Nucleus accumbens (tissue), 56 donors: ENCODE data around the gene SNTA1.
"Not testable (repeated sequence)": the region's sequence is repeated elsewhere in the genome, so short reads cannot be mapped to it uniquely, and the experiment has no call there.

Source experiments
- DNase-seq, 56 donors: peaks; one replicate each; lab custom pipeline; 2025; lab: John Stamatoyannopoulos, UW

The SNTA1 gene

GRCh38 chr20:33470457-33470856, 26.9 kb upstream of the SNTA1 start:
- no peak for DNase-seq

DNA sequence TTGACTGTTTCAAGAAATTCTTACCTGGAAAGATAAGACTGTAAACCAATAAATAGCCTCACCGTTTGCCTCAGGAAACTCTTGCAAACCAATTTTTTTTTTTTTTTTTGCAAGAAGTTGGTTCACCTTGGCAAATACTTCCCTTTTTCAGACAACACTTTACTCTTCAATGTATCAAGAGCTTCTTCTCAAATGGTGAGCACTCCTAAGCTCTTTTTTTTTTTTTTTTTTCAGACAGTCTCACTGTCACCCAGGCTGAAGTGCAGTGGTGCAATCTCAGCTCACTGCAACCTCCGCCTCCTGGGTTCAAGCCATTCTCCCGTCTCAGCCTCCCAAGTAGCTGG, 22.7 kb upstream of the SNTA1 start:
- DNase-seq = no peak

- DNase-seq = peak in 54 of 56 donors; percentile 29 to 95 (median 80)
These were observed 22.1 kb upstream of the SNTA1 start for GRCh38 chr20:33465481-33466302.

GRCh38 chr20:33464759-33465158, 21.2 kb upstream of the SNTA1 start:
- DNase-seq = not testable (repeated sequence)

DNA sequence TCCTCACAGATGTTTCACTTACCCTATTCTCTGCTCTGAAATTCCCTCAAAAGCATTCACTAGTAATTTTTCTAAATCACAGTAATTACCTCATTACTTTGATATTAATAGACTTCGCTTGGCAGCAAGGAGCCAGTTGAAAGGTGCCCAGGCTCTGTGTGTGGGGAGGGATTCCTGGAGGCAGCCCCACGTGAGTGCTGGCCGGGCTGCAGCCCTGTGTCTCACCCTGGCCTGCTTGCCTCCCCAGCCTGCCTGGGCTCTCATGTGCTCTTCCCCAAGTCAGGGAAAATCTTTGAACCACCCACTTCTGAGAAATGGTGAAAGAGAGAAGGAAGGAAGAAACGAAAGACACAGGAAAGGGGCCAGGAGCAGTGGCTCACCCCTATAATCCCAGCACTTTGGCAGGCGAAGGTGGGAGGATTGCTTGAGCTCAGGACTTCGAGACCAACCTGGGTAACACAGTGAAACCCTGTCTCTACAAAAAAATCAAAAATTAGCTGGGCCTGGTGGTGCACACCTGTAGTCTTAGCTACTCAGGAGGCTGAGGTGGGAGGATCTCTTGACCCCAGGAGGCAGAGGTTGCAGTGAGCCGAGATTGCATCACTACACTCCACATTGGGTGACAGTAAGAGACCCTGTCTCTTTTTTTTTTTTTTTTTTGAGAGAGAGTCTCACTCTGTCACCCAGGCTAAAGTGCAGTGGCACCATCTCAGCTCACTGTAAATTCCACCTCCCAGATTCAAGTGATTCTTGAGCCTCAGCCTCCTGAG, 20.0 kb upstream of the SNTA1 start:
- DNase-seq = peak in 9 of 56 donors; percentile 7 to 33 (median 15)

GRCh38 chr20:33460711-33461110, 17.1 kb upstream of the SNTA1 start:
- no peak for DNase-seq

DNA sequence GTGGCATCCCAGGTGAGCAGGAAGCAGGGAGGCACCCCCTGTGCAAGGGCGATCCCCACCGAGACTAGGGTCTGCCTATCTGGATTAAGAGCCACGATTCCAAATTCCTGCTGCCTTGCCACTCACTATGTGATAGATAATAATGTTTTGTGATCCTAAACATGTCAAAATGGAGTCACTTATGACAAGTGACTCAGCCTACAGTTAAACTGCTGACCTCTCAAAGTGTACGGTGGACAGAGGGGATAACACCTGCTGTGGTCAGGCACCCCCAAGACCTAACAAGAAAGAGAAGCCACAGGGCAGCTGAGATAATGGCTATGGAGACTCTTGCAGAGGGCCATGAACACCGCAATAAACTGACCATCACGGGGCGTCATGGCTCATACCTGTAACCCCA, 16.0 kb upstream of the SNTA1 start:
- DNase-seq = no peak

DNA sequence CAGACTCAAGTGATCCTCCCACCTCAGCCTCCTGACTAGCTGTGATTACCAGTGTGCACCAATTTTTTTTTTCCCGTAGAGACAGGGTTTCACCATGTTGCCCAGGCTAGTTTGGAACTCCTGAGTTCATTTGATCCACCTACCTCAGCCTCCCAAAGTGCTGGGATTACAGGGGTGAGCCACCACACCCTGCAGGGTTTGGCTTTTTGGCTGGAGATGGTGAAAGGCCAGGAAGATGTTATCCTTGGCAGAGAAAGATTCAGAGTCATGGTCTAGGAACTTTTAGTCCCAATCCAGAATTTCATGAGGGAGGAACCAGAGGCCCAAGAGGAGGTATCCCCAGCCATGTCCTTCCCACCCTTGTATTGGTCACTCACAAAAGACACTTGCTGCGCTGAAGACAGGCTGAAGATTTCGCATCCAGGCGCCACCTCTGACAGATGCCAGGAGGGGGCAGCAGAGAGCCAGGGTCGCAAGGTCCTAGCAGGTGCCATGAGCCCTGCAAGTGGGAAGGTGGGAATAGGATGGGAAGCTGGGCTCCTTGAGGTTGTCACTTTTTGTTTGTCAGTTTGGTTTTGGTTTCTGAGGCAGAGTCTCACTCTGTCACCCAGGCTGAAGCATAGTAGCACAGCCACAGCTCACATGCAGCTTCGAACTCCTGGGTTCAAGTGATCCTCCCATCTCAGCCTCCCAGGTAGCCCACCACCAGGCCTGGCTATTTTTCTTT, 13.5 kb upstream of the SNTA1 start:
- DNase-seq = peak in 54 of 56 donors; percentile 10 to 90 (median 68)

- no peak for DNase-seq
These were observed 7.3 kb upstream of the SNTA1 start for GRCh38 chr20:33450867-33451266.

DNA sequence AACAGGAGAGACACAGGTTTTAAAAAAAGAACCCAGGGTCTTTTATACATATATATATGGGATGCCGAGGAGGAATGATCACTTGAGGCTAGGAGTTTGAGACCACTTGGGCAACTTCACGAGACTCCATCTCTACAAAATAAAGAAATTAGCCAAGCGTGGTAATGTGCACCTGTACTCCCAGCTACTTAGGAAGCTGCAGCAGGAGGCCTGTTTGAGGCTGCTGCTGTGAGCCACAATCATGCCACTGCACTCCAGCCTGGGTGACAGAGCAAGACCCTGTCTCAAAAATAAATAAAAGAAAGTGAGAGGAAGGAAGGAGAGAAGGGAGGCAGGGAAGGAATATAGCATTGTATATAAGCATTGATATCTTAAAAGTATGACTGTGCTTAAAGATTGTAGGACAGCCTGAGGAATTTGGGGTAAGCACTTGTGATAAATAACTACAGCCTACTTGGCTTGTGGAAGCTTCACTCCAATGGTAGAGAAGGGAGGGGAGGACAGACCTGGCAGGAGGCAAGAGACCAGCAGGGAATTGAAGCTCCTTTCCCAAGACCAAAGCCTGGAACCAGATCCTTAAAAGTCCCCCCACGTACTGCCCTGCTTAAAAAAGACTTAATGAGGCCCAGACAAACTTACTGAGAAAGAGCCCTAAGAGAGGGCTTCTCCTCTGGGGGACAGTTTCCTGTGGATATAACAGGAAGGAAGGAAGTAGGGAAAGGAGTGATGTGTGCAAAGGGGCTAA, 2.5 kb upstream of the SNTA1 start:
- DNase-seq = peak in 13 of 56 donors; percentile 5 to 61 (median 29)

DNA sequence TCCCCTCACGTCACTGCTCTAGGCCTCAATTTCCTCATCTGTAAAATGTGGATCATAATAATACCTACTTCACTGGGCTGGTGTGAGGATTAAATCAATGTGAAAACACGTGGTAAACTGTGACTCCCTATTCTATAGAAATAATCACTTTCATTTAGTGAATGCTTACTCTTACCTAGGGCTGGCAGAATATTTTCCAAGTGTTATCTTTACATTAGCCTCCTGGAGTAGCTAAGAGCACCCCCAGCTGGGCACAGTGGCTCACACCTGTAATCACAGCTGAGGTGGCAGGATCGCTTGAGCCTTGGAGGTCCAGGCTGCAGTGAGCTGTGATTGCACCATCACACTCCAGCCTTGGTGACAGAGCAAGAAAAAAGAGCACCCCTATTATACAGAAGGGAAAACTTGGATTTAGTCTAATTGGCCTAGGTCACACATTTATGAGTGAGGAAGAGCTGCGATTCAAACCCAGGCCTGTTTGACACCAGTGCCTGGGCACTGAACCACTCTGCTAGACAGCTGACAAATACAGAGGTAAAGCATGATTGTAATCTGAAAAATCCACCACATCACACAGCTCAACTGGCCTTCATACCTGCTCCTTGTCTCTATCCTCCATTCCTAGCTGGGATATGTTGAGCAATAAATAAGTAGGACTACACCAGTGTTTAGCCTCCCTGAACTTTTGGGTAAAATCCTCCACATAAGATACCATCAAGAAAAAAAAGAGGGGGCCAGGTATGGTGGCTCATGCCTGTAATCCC, 1.4 kb upstream of the SNTA1 start:
- DNase-seq = peak in 6 of 56 donors; percentile 4 to 20 (median 11)

- peak in 11 of 56 donors; percentile 10 to 56 (median 30) for DNase-seq
These were observed 504 bp downstream of the SNTA1 start for GRCh38 chr20:33443006-33443511.

GRCh38 chr20:33442136-33443005, 1.2 kb downstream of the SNTA1 start:
- peak in 3 of 56 donors; percentile 7 to 23 (median 11) for DNase-seq

GRCh38 chr20:33441142-33441955, 2.2 kb downstream of the SNTA1 start:
- DNase-seq = peak in 2 of 56 donors; percentile 13 to 28

- DNase-seq = not testable (repeated sequence)
These were observed 3.0 kb downstream of the SNTA1 start for GRCh38 chr20:33440562-33440961.

GRCh38 chr20:33438481-33438880, 5.1 kb downstream of the SNTA1 start:
- no peak for DNase-seq
